ENCODE data around the gene SP100.

DNA sequence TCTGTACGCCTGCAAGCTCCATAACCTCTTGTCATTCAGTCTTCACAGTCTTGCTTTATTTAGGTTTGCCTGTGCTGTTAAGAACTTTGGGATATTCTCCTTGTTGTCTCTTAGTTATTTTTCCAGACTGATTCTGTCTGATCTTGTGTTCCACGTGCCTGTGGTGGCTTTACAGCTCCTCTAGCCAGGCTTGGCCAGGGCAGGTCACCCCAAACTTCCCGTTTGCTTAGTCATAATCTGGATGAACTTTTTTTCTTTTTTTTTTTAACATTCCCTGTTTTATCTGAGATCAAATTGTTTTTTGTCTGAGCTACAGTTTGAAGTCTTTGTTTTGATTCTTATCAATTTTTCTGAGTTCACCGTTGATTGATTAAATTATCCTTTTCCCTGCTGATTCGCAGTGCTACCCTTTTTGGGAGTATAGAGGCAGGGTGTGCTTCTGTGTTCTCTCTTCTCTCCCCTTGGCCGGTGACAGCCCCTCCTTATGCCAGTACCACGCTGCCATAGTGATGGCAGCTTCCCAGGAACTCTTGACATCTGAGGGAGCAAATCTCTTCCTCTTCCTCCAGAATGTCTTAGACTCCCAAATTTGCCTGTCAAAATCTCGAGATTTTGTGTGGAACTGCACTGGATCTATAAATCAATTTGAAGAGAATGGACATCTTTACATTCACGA, 2.5 kb downstream of the SP100 start:
- no peak for TF ChIP-seq POLR2A (IDR thresholded peaks at IDR 0.05; ENCODE audit: low read length)
- TF ChIP-seq GATA1 (IDR thresholded peaks at IDR 0.05; ENCODE audit: low read depth, low read length) = no peak
